ENCODE results near the gene ST6GALNAC3. TPM values are rescaled to one million over a fixed set of nuclear protein-coding genes. Genes with fewer than 3 reads are reported as not detected.

The ST6GALNAC3 gene
- total RNA-seq, 1 donor from 2014 or later: 46.8 TPM

DNA sequence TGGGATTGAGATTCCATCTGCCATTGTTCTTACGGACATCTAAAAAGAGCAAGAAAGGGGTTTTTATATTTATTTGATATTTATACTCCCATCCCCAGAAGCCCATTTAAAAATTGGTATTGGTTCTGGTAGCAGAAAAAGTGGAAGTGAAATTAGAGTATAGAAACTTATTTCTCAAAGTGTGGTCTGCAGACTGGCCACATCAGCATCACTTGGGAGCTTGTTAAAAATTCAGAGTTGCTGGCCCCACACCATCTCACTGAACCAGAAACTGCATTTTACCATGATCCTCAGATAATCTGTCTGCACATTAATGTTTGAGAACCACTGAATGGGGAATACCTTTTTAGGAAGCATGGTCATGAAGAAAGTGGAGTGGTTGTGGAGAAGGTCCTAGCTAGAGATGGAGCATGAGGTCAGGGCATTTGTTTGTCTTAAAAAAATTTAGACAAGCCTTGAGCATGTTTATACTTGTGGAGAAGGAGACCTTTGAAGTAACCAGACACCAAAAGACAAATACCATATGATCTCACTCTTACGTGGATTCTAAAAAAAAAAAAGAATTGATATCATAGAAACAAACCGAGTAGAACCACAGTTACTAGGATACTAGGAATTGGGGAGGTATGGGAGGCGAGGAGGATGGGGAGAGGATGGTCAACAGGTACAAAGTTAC is 116.3 kb downstream of the ST6GALNAC3 start:
- Mint-ChIP-seq H3K4me1 (ENCODE audit: unreplicated experiment) (peaks cover 5% of the 10 kb centered on the region), H3K9me3 (ENCODE audit: unreplicated experiment) (no peaks in the 10 kb centered on the region), H3K4me3 (ENCODE audit: unreplicated experiment) (no peak overlapping the region), H3K27me3 (ENCODE audit: unreplicated experiment) (no peaks in the 10 kb centered on the region), H3K27ac (ENCODE audit: unreplicated experiment) (no peak overlapping the region), H3K36me3 (ENCODE audit: low read depth, unreplicated experiment) (no peaks in the 10 kb centered on the region)
- DNase-seq (ENCODE audit: low spot score): no peak
- TF ChIP-seq CTCF (IDR thresholded peaks at IDR 0.05; ENCODE audit: unreplicated experiment): no peak

DNA sequence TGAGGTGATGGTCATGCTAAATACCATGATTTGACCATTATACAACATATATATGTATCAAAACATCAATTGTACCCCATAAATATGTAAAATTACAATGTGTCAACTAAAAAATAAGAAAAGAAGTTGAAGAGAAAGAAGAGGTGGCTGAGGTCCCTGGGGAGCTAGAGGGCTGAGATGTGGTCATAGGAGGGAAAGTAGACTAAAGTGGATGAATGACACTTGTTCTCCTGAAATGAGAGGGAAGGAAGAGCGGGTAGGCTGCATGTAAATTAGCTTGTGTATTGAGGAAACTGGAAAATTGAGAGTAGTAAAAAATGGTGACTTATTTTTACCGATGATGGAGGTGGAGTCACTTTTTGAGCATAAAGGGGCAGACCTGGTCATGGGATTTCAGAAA is 117.0 kb downstream of the ST6GALNAC3 start:
- DNase-seq (ENCODE audit: low spot score): no peak
- no peak overlapping the region for H3K4me3 Mint-ChIP-seq (ENCODE audit: unreplicated experiment)
- H3K4me1 Mint-ChIP-seq (ENCODE audit: unreplicated experiment): peaks cover 5% of the 10 kb centered on the region
- H3K9me3 Mint-ChIP-seq (ENCODE audit: unreplicated experiment): no peaks in the 10 kb centered on the region
- H3K27ac Mint-ChIP-seq (ENCODE audit: unreplicated experiment): no peak overlapping the region
- no peaks in the 10 kb centered on the region for H3K36me3 Mint-ChIP-seq (ENCODE audit: low read depth, unreplicated experiment)
- no peak for TF ChIP-seq CTCF (IDR thresholded peaks at IDR 0.05; ENCODE audit: unreplicated experiment)
- H3K27me3 Mint-ChIP-seq (ENCODE audit: unreplicated experiment): no peaks in the 10 kb centered on the region

DNA sequence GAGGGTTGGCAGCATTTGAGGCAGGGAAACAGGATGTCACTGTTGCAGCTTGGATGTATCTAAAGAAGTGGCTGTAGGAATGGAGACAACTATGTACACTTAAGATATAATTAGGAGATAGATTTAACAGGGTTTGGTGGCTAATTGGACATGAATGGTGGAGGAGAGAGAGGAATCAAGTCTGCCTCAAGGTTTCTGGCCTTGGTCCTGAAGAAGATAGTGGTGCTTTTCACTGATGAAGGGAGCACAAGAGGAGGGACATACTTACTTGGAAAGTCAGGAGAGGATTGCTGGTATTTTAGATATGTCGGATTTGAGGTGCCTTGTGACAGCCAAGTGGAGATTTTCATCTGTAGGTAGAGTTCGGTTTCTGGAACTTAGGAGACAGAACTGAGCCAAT is 123.9 kb downstream of the ST6GALNAC3 start:
- no peaks in the 10 kb centered on the region for H3K9me3 Mint-ChIP-seq (ENCODE audit: unreplicated experiment)
- TF ChIP-seq CTCF (IDR thresholded peaks at IDR 0.05; ENCODE audit: unreplicated experiment): no peak
- DNase-seq (ENCODE audit: low spot score): no peak
- H3K36me3 Mint-ChIP-seq (ENCODE audit: low read depth, unreplicated experiment): no peaks in the 10 kb centered on the region
- no peak overlapping the region for H3K4me3 Mint-ChIP-seq (ENCODE audit: unreplicated experiment)
- no peaks in the 10 kb centered on the region for H3K4me1 Mint-ChIP-seq (ENCODE audit: unreplicated experiment)
- H3K27me3 Mint-ChIP-seq (ENCODE audit: unreplicated experiment): peaks cover 1% of the 10 kb centered on the region
- H3K27ac Mint-ChIP-seq (ENCODE audit: unreplicated experiment): no peak overlapping the region

GRCh38 chr1:76202670-76203069 is 128.1 kb downstream of the ST6GALNAC3 start:
- Mint-ChIP-seq H3K27me3 (ENCODE audit: unreplicated experiment) (peaks cover 1% of the 10 kb centered on the region), H3K36me3 (ENCODE audit: low read depth, unreplicated experiment) (no peaks in the 10 kb centered on the region), H3K4me3 (ENCODE audit: unreplicated experiment) (no peak overlapping the region), H3K4me1 (ENCODE audit: unreplicated experiment) (no peaks in the 10 kb centered on the region), H3K27ac (ENCODE audit: unreplicated experiment) (no peak overlapping the region), H3K9me3 (ENCODE audit: unreplicated experiment) (no peaks in the 10 kb centered on the region)
- TF ChIP-seq CTCF (IDR thresholded peaks at IDR 0.05; ENCODE audit: unreplicated experiment): no peak
- DNase-seq (ENCODE audit: low spot score): no peak

GRCh38 chr1:76203127-76203526 is 128.6 kb downstream of the ST6GALNAC3 start:
- no peak overlapping the region for H3K4me3 Mint-ChIP-seq (ENCODE audit: unreplicated experiment)
- H3K4me1 Mint-ChIP-seq (ENCODE audit: unreplicated experiment): no peaks in the 10 kb centered on the region
- TF ChIP-seq CTCF (IDR thresholded peaks at IDR 0.05; ENCODE audit: unreplicated experiment): no peak
- no peaks in the 10 kb centered on the region for H3K9me3 Mint-ChIP-seq (ENCODE audit: unreplicated experiment)
- H3K27me3 Mint-ChIP-seq (ENCODE audit: unreplicated experiment): peaks cover 1% of the 10 kb centered on the region
- no peak overlapping the region for H3K27ac Mint-ChIP-seq (ENCODE audit: unreplicated experiment)
- DNase-seq (ENCODE audit: low spot score): no peak
- no peaks in the 10 kb centered on the region for H3K36me3 Mint-ChIP-seq (ENCODE audit: low read depth, unreplicated experiment)
